ENCODE data around the gene ARFGEF3.
"Not testable (repeated sequence)": the region's sequence is repeated elsewhere in the genome, so short reads cannot be mapped to it uniquely, and the experiment has no call there.

The ARFGEF3 gene

GRCh38 chr6:138286698-138287097 lies 125.0 kb downstream of the ARFGEF3 start:
- no peak for DNase-seq

- DNase-seq = peak in 5 of 6 experiments; percentile 1 to 23 (median 5)
These were observed 125.6 kb downstream of the ARFGEF3 start for GRCh38 chr6:138287144-138287955.

- DNase-seq = not testable (repeated sequence)
These were observed 126.8 kb downstream of the ARFGEF3 start for GRCh38 chr6:138288428-138289085.

GRCh38 chr6:138289739-138290138 lies 128.0 kb downstream of the ARFGEF3 start:
- DNase-seq = no peak

- no peak for DNase-seq
These were observed 128.8 kb downstream of the ARFGEF3 start for GRCh38 chr6:138290423-138290962.

- DNase-seq = no peak
These were observed 129.5 kb downstream of the ARFGEF3 start for GRCh38 chr6:138291036-138291848.

- no peak for DNase-seq
These were observed 130.1 kb downstream of the ARFGEF3 start for GRCh38 chr6:138291849-138292181.

GRCh38 chr6:138292482-138292881 lies 130.7 kb downstream of the ARFGEF3 start:
- no peak for DNase-seq

GRCh38 chr6:138293428-138294395 lies 132.0 kb downstream of the ARFGEF3 start:
- no peak for DNase-seq

- DNase-seq = no peak
These were observed 134.6 kb downstream of the ARFGEF3 start for GRCh38 chr6:138296381-138296780.

GRCh38 chr6:138296786-138297185 lies 135.0 kb downstream of the ARFGEF3 start:
- no peak for DNase-seq

- DNase-seq = no peak
These were observed 136.1 kb downstream of the ARFGEF3 start for GRCh38 chr6:138297761-138298298.

- no peak for DNase-seq
These were observed 138.7 kb downstream of the ARFGEF3 start for GRCh38 chr6:138300469-138300868.

- DNase-seq = no peak
These were observed 140.8 kb downstream of the ARFGEF3 start for GRCh38 chr6:138302554-138302953.

- no peak for DNase-seq
These were observed 145.6 kb downstream of the ARFGEF3 start for GRCh38 chr6:138307352-138307751.

GRCh38 chr6:138307816-138308730 lies 146.3 kb downstream of the ARFGEF3 start:
- DNase-seq = no peak

GRCh38 chr6:138308731-138309110 lies 147.0 kb downstream of the ARFGEF3 start:
- DNase-seq = no peak

GRCh38 chr6:138309695-138310094 lies 148.0 kb downstream of the ARFGEF3 start:
- DNase-seq = no peak

GRCh38 chr6:138310294-138310693 lies 148.6 kb downstream of the ARFGEF3 start:
- no peak for DNase-seq

GRCh38 chr6:138310821-138311220 lies 149.1 kb downstream of the ARFGEF3 start:
- DNase-seq = no peak

- no peak for DNase-seq
These were observed 149.5 kb downstream of the ARFGEF3 start for GRCh38 chr6:138311268-138311667.
